Activated CD8-positive, alpha-beta memory T cell treated with anti-CD3 and anti-CD28 coated beads for 1 hour (primary cell): Measurements from ENCODE around the gene PGAM2.
A peak's percentile ranks its signal among the peaks of the same experiment; 100 is the strongest.

Experiments used
- DNase-seq, 2 donors: peaks; one replicate each; pipeline ENCODE4 v3.0.0-alpha.2; 2020; ENCODE audit warnings: low read depth in 1 of 2; ENCODE audit errors: extremely low read depth in 1 of 2

PGAM2 gene

DNA sequence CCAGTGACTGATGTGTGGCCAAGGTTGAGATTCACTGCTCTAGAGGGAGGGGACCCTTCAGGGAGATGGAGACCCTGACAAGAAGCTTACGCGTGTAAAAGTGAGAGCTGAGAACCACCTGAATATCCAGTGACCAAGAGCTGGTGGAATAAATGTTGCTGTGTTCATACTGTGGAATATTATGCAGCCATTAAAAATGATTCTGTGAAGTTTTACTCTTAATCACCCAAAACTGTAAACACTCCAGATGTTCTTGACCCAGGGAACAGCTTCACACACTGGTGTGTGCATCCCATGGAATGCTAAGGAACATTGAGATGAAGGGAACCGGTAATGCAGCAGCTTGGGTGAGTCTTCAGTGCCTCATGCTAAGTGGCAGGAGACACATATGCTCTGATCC, 21.3 kb upstream of the PGAM2 start:
- no peak for DNase-seq

DNA sequence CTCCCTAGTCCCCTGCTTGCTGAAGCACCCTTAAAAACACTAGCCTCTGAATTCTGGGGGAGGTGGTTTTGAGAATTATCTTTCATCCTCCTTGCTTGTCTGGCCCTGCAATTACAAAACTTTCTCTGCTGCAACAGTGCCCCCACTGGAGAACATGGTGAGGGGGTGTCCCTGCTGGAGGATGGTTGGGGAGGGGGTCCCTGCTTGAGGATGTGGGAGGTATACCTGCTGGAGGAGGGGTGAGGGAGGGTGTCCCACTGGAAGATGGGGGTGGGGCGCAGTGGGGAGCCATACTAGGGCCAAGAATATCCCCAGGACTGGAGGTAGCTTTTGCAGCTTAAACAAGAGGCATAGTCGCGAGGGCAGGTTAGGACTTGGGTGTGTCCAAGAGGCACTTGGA, 20.2 kb upstream of the PGAM2 start:
- DNase-seq = no peak

DNA sequence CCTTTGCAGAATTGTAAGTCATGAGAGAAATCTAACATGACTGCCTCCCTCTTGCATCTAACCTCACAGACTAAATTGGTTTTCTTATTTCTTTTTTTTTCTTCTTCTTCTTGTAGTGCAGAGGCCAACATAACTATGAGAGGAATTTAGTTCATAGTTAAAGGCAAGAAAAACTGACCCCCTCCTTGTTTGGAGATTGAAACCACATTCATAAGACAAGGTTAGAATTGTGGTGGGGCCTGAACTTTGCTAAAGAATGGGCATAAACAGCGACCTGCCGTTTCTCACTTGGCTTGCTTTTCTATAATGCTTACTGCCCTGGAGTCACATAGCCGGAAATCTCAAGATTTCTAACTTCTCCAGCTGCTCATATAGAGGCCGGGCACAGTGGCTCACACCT, 19.3 kb upstream of the PGAM2 start:
- no peak for DNase-seq

DNA sequence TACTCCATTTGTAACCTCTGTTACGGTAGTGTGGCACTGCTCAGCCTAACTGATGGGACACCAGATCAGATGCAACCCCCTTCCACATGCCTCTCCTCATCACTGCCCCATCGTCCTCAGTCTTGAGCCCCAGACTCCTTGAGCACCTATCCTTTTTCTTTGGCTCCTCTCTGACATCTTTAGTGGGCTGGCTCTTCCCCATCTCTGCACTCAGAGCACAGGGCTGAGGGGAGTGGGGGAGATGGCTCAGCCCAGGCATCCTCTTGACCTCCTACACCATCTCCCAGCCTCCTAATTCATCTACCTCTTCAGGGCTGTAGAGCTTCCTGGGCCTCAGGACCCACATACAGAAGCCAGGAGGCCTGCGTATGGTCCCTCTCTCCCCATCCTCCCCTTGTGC, 18.4 kb upstream of the PGAM2 start:
- no peak for DNase-seq

DNA sequence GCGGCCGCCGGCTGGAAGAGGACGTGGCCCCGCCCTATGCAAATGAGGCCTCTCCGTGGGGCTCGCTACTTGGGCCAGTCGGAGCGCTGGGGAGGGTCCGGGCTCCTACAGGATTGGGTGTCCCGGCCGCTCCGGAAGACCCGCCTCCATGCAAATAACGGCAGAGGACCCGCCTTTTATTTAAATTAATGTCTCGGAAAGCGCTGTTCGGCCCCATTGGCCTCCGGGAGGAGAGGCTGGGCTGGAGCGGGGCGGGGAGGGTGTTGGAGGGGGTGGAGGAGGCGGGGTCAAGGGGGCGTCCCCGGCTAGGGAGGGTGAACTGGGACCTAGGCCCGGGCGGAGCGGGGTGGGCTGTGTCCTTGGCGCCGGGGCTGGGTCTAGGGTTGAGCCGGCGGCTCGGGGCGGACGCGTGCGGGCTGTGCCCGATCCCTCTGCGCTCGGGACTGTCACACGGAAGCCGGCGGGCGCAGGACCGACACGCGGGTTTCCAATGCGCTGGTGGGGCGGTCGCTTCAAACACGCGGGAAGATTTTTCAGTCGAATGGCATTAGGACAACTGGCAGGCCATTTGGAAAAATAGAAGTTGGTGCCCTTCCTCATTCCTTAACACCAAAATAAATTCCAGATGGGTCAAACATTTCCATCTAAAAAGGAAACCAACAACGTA, 17.3 kb upstream of the PGAM2 start:
- peak; percentile 94 to 95 for DNase-seq

DNA sequence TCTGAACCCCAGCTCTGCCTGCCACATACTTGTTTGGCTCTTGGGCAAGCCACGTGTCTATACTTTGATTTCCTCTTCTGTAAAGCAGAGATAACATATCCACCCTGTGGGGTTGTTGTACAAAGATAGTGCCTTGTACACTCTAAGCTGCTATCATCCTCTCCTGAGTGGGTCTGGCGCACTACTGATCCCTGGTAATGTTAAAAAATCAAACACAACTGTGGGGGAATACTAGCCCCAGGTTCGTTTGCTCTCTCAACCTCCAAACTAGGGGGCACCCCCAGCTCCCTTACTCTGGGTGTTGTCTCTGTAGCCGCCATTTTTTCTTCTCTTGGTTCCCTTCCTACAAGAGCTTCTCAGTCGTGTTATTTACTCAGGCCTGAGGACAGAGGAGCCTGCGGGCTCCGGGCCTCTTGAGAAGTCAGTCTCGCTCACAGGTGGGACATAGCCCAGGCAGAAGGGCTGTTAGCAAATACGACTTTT, 15.9 kb upstream of the PGAM2 start:
- DNase-seq = no peak

DNA sequence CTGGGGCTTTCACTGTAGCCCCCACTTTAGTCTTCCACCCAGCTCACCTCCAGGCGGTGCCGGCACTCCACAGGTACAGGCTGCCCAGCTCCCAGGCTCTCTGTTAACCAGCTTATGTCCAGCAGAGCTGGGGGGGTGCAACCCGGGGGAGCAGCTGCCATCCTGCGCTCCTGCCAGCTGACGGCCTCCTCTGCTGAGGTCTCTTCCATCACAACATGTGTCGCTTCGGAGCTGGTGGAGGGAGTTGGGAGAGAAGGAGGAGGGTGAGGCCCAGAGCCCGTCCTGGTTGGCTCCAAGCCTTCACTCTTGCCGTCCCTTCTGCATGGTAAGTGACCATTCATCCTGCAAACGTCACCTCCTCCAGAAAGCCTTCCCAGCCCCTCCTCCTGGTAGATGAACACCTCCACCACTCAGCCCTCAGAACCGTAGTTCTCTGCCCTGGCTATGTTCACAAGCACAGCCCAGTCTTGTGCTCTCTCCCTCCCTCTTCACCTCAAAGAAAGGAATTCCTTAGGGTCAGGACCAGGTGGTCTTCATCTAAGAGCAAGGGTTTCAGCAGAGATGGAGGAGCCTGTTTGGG, 15.4 kb upstream of the PGAM2 start:
- no peak for DNase-seq

DNA sequence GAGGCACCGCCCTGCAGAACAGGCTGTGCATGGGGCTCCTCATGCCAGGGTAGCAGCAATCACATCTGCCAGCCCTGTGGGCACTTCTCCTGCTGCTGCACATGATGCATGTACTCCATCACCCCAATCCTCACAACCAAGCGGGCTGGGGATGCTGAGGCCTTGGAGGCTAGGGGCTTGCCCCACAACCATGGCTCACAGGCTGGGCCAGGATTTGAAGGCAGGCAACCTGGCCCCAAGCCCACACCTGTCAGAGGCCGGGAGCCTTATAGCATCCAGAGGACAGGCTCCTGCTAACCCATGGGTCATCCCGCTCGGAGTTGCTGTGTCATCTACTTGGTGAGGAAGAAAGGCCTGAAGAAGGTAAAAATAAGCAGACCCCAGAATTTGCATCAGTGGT, 14.8 kb upstream of the PGAM2 start:
- DNase-seq = no peak

DNA sequence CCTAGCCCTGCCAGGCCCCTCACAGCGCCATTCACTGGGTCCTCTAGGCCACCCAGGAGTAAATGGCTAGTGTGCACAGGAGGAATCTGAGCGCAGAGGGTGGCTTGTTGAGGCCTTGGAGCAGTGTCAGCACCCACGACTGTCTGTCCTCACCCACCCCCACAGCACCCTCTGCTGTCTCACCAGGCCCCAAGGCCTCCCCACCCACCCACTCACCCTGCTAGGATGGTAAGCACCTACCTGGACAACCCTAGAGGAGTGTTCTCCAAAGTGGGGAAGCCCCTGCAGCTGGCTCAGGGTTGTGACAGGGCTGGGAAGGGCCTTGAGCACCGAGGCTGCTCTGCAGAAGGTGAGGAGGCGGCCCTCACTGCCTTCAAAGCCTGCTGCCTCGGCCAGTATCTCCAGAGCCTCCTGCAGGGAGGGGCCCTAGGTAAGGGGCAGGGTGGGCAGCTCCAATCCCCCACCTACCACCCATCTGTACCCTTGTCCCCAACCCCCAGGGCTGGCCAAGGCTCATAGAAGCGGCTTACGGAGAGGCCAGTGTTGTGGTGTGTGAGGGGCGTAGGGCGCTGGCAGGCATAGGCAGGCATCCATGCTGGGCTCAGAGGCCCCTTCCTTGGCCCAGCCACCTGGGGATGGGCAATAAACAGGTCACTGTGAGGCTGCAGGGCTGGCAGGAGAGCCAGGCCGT, 14.1 kb upstream of the PGAM2 start:
- DNase-seq = no peak

DNA sequence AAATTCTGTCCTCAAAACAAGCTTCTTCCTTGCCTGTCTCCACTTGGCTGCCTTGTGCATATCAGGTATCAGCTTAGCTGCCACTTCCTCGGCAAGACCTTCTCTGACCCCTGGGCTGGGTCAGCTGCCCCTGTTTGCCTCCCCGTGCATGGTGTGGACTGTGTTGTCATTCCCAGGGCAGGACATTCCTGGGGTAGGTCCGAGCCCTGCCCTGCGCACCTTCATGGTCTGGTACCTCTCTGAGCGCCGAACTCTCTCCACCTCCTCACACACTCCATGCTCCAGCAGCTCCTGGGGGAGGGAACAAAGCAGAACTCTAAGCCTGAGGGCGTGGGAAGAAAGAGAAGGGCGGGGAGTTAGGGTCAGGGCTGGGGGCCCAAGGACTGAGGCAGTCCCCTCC, 13.2 kb upstream of the PGAM2 start:
- DNase-seq = no peak

DNA sequence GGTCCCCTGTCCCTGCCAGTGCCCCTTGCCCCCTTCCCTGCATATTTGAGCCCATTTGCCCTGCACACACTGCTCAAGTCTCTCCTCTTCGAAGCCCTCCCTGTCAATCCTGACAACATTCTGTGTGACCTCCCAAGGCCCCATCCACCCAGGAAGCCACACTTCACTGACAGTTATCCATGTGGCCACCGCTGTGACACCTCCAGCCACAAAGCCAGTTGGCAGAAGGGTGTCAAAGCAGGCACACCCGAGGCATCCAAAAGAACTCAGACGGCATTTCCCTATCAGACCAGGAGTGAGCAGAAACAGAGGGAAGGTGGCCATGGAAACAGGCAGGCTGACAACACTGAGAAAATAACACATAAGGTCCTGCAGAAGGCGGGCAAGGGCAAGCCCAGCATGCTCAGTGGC, 12.3 kb upstream of the PGAM2 start:
- no peak for DNase-seq

DNA sequence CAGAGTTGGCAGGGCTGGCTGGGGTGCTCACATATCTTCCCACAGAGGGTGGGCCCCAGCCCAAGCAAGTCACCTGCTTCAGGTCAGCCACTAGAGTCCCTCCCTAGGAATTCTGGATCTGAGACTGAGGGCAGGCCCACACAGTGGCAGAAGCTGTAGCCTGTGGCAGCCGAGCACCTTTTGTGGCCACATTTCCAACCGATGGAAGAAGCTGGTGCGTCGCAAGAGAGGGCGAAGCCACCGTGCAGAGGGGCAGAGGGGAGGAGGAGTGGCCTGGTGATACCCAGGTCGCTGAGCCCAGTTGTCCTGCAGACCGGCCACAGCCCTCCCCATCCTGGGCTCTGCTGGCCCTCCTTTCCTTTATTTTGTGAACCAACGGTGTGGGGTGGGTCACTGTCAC, 11.7 kb upstream of the PGAM2 start:
- DNase-seq = no peak

DNA sequence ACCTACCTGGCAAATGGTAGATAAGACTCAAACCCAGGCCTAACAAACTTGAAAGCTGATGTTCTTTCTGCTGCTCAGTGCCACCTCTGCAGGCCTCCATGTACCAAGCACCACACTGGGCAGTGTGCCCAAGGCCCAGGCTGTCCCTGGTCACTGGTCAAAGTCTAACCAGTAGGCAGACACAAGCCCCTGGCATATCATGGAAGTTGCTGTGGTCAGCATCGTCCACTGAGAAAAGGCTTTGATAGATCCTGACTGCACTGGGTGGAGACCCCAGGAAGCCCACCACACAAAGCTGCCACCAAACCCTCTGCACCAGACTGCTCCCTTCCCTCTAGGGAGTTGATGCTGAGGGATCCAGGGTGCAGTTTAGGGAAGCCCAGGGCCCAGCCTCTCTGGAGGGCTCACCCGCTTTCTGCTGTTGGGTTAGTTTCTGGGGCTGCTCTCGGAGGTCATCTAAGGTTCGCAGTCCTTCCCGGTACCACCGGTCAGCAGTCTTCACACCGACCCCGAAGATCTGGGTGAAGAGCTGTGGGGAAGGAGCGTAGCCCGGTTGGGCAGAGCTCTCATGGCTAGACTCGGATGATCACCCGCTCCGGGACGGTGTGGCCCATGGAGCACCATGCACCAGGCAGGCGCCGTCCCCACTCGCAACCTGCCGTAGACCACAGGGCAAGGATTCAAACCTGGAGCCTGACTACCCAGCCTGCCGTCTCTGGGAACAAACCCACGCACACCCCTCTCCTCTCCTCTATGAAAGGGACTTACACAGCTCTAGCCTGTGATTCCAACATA, 10.9 kb upstream of the PGAM2 start:
- no peak for DNase-seq

DNA sequence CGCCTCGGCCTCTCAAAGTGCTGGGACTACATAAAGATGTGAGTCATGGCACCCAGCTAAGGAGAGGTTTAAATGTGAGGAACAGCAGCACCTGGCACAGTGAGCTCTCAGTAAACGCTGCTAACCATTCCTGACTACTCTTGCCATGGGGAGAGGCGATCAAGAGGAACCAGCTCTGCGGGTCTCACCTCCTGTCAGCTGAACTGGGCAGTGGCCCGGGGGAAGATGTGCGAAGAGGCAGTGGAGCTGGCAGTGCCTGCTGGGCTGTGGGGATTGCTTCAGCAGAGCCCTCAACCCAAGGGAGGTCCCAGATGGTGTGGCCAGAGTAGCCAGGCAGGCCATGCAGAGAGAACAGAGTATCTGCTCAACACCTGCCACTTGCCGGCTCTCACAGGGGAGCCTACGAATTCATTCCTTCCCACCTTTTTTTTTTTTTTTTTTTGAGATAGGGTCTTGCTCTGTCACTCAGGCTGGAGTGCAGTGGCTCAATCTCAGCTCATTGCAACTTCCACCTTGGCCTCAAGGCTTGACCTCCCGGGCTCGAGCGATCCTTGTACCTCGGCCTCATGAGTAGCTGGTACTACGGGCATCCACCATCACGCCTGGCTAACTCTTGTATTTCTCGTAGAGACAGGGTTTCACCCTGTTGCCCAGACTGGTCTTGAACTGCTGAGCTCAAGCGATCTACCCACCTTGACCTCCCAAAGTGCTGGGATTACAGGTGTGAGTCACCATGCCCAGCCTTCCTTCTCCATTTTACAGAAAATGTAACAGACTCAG, 10.1 kb upstream of the PGAM2 start:
- no peak for DNase-seq

DNA sequence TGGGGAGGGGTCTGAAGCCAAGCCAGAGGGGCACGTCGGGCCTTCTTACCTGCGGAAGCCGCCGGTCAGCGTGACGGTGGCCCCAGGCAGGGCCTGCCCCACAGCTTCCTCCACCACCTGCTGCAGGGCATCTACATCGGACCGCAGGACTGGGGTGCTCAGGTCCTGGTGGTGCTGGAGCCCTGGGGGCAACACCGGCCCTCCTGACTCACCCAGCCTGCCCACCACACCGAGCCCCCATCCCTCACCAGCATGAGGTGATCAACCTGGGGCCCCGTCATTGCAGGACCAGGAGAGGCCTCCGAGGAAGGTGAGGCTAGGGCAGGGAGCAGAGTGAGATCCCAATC, 9.0 kb upstream of the PGAM2 start:
- no peak for DNase-seq

DNA sequence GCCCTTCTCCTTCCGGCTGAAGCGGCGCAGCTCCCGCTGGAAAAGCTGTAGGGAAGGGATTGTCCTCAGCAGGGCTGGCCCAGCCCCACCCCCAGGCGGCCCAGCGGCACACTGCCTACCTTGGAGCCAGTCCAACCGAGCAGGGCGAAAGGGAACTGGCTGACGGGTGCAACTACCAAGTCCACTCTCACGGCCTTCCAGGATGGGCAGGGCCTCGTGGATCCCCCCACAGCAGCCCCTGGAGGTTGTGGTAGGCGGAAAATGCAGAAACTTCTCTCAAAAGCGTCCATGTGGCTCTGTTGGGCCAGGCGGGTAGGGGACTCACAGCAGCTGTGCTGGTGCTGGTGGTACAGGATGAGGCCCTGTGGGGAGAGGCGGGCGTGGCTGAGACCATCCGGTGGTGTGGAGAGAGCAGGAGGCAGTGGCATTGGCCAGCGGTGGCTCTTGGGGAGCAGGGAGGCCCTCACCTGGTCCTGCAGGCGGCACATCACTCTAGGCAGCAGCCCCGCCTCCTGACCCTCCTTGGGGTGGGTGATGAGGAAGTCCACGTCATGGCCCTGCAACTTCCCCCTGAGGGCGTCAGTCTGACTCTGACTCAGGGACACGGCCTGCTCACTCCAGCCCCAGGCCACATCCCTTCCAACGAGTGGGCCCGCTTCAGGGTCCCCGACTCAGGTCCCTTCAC, 8.4 kb upstream of the PGAM2 start:
- peak in 1 of 2 donors; percentile 32 for DNase-seq

DNA sequence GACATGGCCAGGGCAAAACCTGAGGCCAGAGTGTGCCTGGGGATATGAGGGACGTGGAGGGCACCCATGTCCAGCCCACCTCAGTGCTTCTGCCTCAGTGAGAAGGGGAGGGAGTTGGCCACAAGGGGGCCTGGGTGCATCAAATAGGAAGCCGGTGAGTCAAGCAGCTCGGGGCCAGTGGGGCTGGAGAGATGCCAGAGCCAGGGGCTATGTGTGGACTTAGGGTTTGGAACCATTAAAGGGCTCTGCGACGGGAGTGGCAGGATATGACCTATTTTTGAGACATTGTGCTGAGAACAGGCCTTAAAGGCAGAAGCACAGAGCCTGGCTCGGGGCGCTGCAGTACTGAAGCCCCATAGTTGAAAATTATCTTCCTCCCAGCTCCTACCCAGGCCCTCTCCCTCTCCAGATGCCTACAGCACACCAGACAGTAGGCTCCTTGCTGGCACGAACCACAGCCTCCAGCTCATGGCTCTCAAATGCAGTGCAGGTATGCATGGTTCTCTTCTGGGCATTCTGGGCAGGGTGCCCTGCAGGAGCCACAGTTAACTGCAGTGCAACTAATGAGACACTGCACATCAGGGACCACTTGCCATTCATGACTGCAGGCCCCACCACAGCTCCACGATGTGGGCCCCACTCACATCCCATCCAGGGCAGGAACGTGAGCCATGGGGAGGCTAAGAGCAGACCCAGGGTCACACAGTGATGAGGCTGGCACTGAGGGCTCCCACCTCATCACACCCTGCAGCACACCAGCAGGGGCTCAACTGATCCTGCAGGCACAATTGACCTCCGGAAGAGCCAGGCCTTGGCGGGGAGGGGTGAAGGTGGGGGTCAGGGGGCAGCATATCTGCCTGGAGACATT, 7.2 kb upstream of the PGAM2 start:
- no peak for DNase-seq

DNA sequence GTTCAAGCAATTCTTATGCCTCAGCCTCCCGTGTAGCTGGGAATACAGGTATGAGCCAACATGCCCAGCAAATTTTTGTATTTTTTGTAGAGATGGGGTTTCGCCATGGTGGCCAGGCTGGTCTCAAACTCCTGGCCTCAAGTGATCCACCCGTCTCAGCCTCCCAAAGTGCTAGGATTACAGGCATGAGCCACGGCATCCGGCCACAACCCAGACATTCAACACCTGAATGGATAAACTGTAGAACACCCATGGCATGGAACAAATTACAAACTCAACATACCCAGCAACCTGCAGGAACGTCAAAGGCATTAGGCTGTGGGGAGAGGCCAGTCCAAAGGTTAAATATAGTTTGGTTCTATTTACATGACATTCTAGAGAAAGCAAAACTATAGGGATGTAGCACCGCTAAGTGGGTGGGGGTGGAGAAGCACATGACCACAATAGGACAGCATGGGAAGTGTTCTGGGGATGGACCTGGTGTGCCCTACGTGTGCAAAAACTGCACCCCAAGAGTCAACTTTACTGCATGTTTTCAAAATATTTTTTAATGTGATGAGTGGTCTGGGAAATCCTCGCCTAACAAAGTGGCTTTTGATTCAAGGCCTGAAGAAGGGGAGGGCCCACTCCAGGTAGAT, 6.5 kb upstream of the PGAM2 start:
- DNase-seq = no peak

DNA sequence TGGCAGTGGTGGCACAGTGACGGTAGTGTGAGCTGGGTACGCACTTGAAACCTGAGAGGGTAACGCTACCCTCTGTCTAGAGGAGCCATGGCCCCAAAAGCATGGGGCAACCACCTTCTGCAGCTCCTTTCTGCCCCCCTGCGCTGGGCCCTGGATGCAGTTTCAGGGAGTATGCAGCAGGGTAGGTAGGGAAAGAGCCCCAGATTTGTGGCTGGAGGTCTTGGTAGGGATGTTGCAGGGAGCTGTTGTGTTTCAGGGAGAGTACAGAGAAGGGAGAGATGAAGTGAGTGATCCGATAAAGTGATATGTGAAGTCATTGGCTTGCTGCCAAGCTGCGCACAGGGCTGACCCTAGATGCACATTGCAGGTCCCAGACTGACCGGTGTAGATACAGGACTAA, 2.7 kb upstream of the PGAM2 start:
- DNase-seq = no peak
